Endothelial cell of umbilical vein (primary cell): ENCODE measurements around the gene SHISA6. TPM values are rescaled to one million over a fixed set of nuclear protein-coding genes. Genes with fewer than 3 reads are reported as not detected.

Experiments used
- BruUV-seq: library from RNA; stranded (reverse); fragments of 400-500 nt; replicated peaks from 2 replicates; lab custom pipeline; 2021; lab: Mats Ljungman, UMichigan
- CTCF ChIA-PET: fragments of 300-600, 350-600 bp; sonication (Branson Sonifier 250); formaldehyde crosslinking; loops from one replicate; lab custom pipeline; 2021; ENCODE audit warnings: antibody characterized with exemption, inconsistent platforms; lab: Charles Lee
- POLR2A ChIA-PET: fragments of 300-600, 350-600 bp; sonication (Branson Sonifier 250); formaldehyde crosslinking; loops from one replicate; lab custom pipeline; 2021; ENCODE audit warnings: antibody characterized with exemption, inconsistent platforms; lab: Charles Lee
- DNase-seq: peaks from one replicate; pipeline ENCODE4 v3.0.0-alpha.2; 2011; ENCODE audit warnings: low read depth, low spot score
- FAIRE-seq: peaks from 2 replicates; lab custom pipeline; 2011; peaks lifted over from hg19 to GRCh38; lab: Jason Lieb, UNC
- H2AFZ ChIP-seq: 2 replicates; pipeline ENCODE4 v1.6.0; 2012; ENCODE audit warnings: low read depth, low read length, control low read depth, inconsistent platforms
- H3K27ac ChIP-seq: 2 replicates; pipeline ENCODE4 v1.5.1; 2011; ENCODE audit warnings: low read depth, mild to moderate bottlenecking, control low read depth, low read length, moderate library complexity; ENCODE audit not compliant: insufficient read depth
- H3K27me3 ChIP-seq, 2 experiments: 2 replicates each; pipeline versions ENCODE4 v1.6.0 to v1.6.1; 2011; ENCODE audit warnings: low read length in 2 of 2, mixed read lengths in 1 of 2; ENCODE audit not compliant: control insufficient read depth in 2 of 2, insufficient read depth in 2 of 2
- H3K36me3 ChIP-seq, 2 experiments: 2 replicates in 1 of 2; 3 replicates in 1 of 2; pipeline ENCODE4 v1.5.1; 2011; ENCODE audit warnings: low read length in 2 of 2, mild to moderate bottlenecking in 1 of 2, moderate library complexity in 1 of 2; ENCODE audit not compliant: control insufficient read depth in 2 of 2, insufficient read depth in 2 of 2; ENCODE audit errors: extremely low read depth in 1 of 2
- H3K4me1 ChIP-seq: 3 replicates; pipeline ENCODE4 v1.5.1; 2011; ENCODE audit warnings: mild to moderate bottlenecking, low read length; ENCODE audit not compliant: control insufficient read depth, insufficient read depth; ENCODE audit errors: extremely low read depth
- H3K4me2 ChIP-seq: 2 replicates; pipeline ENCODE4 v1.6.1; 2011; ENCODE audit warnings: low read length, control low read depth, mixed read lengths; ENCODE audit not compliant: insufficient read depth
- H3K4me3 ChIP-seq, 3 experiments: fragments of 200-600 bp in 1 of 3; sonication (generic), shearing (Covaris generic) in 1 of 3; replicated peaks in 1 of 3; 2 replicates each; pipeline ENCODE4 v1.5.1; 2011 to 2016; ENCODE audit warnings: control low read depth in 3 of 3, low read length in 3 of 3, mild to moderate bottlenecking in 2 of 3, inconsistent platforms in 1 of 3, low read depth in 1 of 3, moderate library complexity in 1 of 3; ENCODE audit not compliant: insufficient read depth in 1 of 3
- H3K79me2 ChIP-seq: 2 replicates; pipeline ENCODE4 v1.6.0; 2012; ENCODE audit warnings: low read length, inconsistent platforms; ENCODE audit not compliant: control insufficient read depth, insufficient read depth
- H3K9ac ChIP-seq: replicated peaks from 2 replicates; pipeline ENCODE3; 2011; ENCODE audit warnings: low read length, control low read depth; ENCODE audit not compliant: insufficient read depth; ENCODE audit errors: extremely low read depth
- H3K9me1 ChIP-seq: replicated peaks from 3 replicates; pipeline ENCODE4 v1.6.0; 2011; ENCODE audit warnings: mild to moderate bottlenecking, low read length; ENCODE audit not compliant: control insufficient read depth, insufficient read depth; ENCODE audit errors: extremely low read depth
- H3K9me3 ChIP-seq: replicated peaks from 2 replicates; pipeline ENCODE4 v1.5.1; 2012; ENCODE audit warnings: low read length, inconsistent platforms; ENCODE audit not compliant: control insufficient read depth, insufficient read depth
- H4K20me1 ChIP-seq: replicated peaks from 2 replicates; pipeline ENCODE3; 2011; ENCODE audit warnings: mild to moderate bottlenecking, low read length; ENCODE audit not compliant: control insufficient read depth, insufficient read depth; ENCODE audit errors: extremely low read depth
- EZH2 ChIP-seq: IDR thresholded peaks from 2 replicates; pipeline ENCODE4 v1.6.1; 2012; ENCODE audit warnings: borderline replicate concordance, low read depth, mild to moderate bottlenecking, moderate library complexity, low read length, inconsistent platforms; ENCODE audit not compliant: severe bottlenecking
- FOS ChIP-seq: IDR thresholded peaks from 2 replicates; pipeline ENCODE4 v1.6.1; 2011; ENCODE audit warnings: mild to moderate bottlenecking, low read length, moderate library complexity, borderline replicate concordance; ENCODE audit not compliant: insufficient read depth
- GATA2 ChIP-seq: IDR thresholded peaks from 2 replicates; pipeline ENCODE4 v1.7.0; 2011; ENCODE audit warnings: low read depth, mild to moderate bottlenecking, moderate library complexity, mixed read lengths, low read length; ENCODE audit not compliant: insufficient read length, insufficient read depth
- JUN ChIP-seq: IDR thresholded peaks from 2 replicates; pipeline ENCODE4 v1.6.1; 2011; ENCODE audit warnings: borderline replicate concordance, low read depth; ENCODE audit not compliant: insufficient read length, insufficient read depth
- MAX ChIP-seq: IDR thresholded peaks from 2 replicates; pipeline ENCODE4 v1.6.1; 2011; ENCODE audit not compliant: insufficient read depth, insufficient read length
- MYC ChIP-seq: IDR thresholded peaks from one replicate; pipeline ENCODE4 v1.6.1; 2011; ENCODE audit warnings: mild to moderate bottlenecking, low read depth, low read length
- POLR2A ChIP-seq: IDR thresholded peaks from 2 replicates; pipeline ENCODE4 v1.6.1; 2012; ENCODE audit warnings: low read depth, mild to moderate bottlenecking, control low read depth, low read length
- POLR2AphosphoS5 ChIP-seq: IDR thresholded peaks from 2 replicates; pipeline ENCODE4 v1.6.1; 2012; ENCODE audit warnings: low read depth, mild to moderate bottlenecking, control low read depth, low read length, moderate library complexity; ENCODE audit not compliant: insufficient read depth
- dilution Hi-C: fragments of 300-500 bp; cut with MboI; formaldehyde crosslinking; loops from one replicate; pipeline ENCODE4 v1.15.0; 2019; ENCODE audit warnings: low sequenced_read_pairs; ENCODE audit not compliant: extremely low pct_ligation_motif_present
- intact Hi-C: fragments of 100-400 bp; cut with micrococcal nuclease; formaldehyde crosslinking; loops from one replicate; pipeline ENCODE4 v1.10.0; 2022
- polyA plus RNA-seq, 4 experiments: library from polyadenylated mRNA; depleted of rRNA in 3 of 4; stranded (reverse) in 3 of 4; unstranded in 1 of 4; fragments of >200 nt; gene quantifications; 2 replicates each; pipeline versions ENCODE4 v1.2.1 to v1.2.3, GENCODE V29; 2011 to 2012; ENCODE audit warnings: missing spikeins in 1 of 4
- total RNA-seq: library from RNA; stranded (reverse); gene quantifications from 2 replicates; pipeline ENCODE4 v1.2.3, GENCODE V29; 2021
- TF ChIP-seq, protein P1 (sequence below), 2 donors: IDR thresholded peaks; 1 replicate in 1 of 2; 2 replicates in 1 of 2; pipeline ENCODE4 v1.5.1; 2011; ENCODE audit warnings: low read length in 2 of 2, mild to moderate bottlenecking in 2 of 2, moderate library complexity in 2 of 2, control low read depth in 1 of 2, inconsistent platforms in 1 of 2, low read depth in 1 of 2; ENCODE audit not compliant: insufficient read depth in 1 of 2; ENCODE audit errors: extremely low read depth in 1 of 2

The SHISA6 gene
- total and polyA plus RNA-seq, 2 donors (not counting 3 experiments of a cell fraction or from before 2014, with no cell fraction given): not detected

- Histone ChIP-seq H4K20me1 (no peaks in the 10 kb centered on the region), H3K4me2 (no peak overlapping the region), H2AFZ (no peak overlapping the region), H3K9ac (no peak overlapping the region), H3K9me1 (no peaks in the 10 kb centered on the region), H3K9me3 (no peaks in the 10 kb centered on the region), H3K36me3 (no peaks in the 10 kb centered on the region), H3K4me1 (no peaks in the 10 kb centered on the region), H3K27ac (no peak overlapping the region), H3K27me3 (no peaks in the 10 kb centered on the region), H3K4me3 (no peak overlapping the region), H3K79me2 (no peaks in the 10 kb centered on the region)
- no peak for FAIRE-seq
- ChIA-PET CTCF (no interaction called here), POLR2A (no interaction called here)
- TF ChIP-seq FOS: no peak
- no peak for TF ChIP-seq MAX
- TF ChIP-seq GATA2: no peak
- TF ChIP-seq, protein P1, sequence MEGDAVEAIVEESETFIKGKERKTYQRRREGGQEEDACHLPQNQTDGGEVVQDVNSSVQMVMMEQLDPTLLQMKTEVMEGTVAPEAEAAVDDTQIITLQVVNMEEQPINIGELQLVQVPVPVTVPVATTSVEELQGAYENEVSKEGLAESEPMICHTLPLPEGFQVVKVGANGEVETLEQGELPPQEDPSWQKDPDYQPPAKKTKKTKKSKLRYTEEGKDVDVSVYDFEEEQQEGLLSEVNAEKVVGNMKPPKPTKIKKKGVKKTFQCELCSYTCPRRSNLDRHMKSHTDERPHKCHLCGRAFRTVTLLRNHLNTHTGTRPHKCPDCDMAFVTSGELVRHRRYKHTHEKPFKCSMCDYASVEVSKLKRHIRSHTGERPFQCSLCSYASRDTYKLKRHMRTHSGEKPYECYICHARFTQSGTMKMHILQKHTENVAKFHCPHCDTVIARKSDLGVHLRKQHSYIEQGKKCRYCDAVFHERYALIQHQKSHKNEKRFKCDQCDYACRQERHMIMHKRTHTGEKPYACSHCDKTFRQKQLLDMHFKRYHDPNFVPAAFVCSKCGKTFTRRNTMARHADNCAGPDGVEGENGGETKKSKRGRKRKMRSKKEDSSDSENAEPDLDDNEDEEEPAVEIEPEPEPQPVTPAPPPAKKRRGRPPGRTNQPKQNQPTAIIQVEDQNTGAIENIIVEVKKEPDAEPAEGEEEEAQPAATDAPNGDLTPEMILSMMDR (IDR thresholded peaks at IDR 0.05; ENCODE audit: extremely low read depth in 1 of 2, insufficient read depth in 1 of 2, low read depth in 1 of 2, low read length in 2 of 2): no peak
- TF ChIP-seq MYC: no peak
- TF ChIP-seq JUN: no peak
- no peak for TF ChIP-seq POLR2A
- no peak for TF ChIP-seq EZH2
- TF ChIP-seq POLR2AphosphoS5: no peak
- BruUV-seq: no TSS peak
- intact Hi-C loops: no loop called here
- DNase-seq: no peak
- dilution Hi-C loops: no loop called here
Observed at GRCh38 chr17:11356371-11356770, 115.4 kb downstream of the SHISA6 start.
